ENCODE data around the gene COL11A2.

- TF ChIP-seq CTCF (IDR thresholded peaks at IDR 0.05; ENCODE audit: extremely low read depth in 1 of 2, insufficient read depth in 1 of 2, low read depth in 1 of 2, low read length in 2 of 2) (no peak), POLR2AphosphoS5 (IDR thresholded peaks at IDR 0.05; ENCODE audit: insufficient read depth, low read depth, low read length) (no peak), EZH2 (IDR thresholded peaks at IDR 0.05; ENCODE audit: borderline replicate concordance, low read depth, low read length, severe bottlenecking) (no peak), POLR2A (IDR thresholded peaks at IDR 0.05; ENCODE audit: low read depth, low read length) (no peak)
Observed at GRCh38 chr6:33166363-33166762, 25.9 kb downstream of the COL11A2 start.

Measured in endothelial cell of umbilical vein (primary cell).